Middle frontal gyrus (tissue), 1 donor: ENCODE results near the gene LRRN2.
"Not testable (repeated sequence)": the region's sequence is repeated elsewhere in the genome, so short reads cannot be mapped to it uniquely, and the experiment has no call there.

Experiments
- DNase-seq: peaks from one replicate; pipeline ENCODE4 v3.0.0-alpha.2; 2015; ENCODE audit warnings: low spot score; ENCODE audit errors: extremely low spot score

LRRN2 gene

DNA sequence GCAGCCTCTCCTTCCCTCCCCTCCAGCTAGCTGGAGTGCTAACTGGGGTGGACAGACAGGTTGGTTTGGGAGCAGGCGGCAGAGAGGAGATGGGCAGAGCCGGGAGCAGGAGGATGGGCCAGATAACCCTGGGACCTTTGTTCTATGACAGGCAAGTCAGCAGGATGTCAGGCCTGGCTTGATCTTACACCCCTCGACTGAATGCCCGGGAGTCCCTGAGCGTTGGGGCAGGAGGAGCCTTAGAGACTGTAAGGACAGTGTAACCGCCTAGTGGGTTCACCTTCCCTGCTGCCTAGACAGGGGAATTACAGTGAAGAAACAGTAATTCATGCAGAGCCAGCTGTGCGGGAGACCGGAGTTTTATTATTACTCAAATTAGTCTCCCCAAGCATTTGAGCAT is 109.1 kb downstream of the LRRN2 start:
- DNase-seq: no peak

DNA sequence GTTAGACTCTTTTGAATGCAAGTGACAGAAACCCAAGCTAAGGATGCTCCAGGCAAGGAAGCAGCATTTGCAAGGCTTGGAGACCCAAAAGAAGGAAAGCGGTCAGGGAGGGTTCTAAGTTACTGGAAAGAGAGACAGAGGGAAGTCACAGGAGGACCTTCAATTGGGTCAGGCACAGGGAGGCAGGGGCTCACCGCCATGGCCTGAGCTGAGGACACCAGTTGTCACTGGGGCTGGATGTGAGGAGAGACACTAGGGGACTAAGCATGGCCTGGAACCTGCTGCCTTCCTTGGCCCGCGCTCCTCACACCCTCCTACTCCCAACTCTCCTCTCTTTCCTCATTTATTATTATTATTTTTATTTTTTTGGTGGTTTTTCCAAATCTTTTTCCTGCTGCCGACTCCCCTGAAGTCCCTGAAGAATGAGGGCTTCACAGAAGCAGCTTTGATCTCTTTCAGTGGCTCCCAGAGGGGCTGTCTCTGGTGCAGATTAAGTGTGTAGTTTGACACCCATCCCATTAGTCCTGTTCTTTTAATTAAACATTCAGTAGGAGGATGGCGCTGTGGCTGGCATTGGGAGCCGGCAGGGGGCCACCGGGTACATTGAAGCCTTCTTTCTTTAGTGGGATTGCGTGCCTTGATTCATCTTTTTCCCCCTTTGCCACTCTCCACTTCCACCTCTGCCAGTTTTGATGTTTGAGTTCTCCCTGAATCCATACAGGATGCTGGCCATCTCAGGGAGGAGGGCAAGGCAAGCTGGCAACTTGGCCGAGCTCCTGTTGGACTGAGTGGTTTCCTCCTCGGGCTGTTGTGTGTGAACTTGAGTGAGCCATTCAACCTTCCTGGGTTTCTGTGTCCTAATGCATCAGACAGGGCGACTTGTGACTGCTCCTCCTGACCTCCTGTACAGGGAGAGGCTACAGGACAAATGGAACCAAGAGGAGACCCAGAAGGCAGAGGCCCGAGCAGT is 110.0 kb downstream of the LRRN2 start:
- no peak for DNase-seq

DNA sequence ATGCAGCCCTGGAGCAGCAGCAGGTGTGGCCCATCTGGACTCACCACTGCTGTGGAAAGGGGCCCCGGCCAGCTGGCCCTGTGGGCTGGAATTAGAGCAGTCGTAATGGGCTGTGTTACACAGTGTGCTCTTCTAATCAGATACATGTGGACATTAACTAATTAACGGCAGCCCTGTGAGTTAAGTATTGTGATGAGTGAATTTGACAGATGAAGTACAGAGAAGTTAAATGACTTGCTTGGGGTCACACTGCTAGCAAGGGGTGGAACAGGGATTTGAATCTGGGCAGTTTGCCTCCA is 110.7 kb downstream of the LRRN2 start:
- DNase-seq: no peak

DNA sequence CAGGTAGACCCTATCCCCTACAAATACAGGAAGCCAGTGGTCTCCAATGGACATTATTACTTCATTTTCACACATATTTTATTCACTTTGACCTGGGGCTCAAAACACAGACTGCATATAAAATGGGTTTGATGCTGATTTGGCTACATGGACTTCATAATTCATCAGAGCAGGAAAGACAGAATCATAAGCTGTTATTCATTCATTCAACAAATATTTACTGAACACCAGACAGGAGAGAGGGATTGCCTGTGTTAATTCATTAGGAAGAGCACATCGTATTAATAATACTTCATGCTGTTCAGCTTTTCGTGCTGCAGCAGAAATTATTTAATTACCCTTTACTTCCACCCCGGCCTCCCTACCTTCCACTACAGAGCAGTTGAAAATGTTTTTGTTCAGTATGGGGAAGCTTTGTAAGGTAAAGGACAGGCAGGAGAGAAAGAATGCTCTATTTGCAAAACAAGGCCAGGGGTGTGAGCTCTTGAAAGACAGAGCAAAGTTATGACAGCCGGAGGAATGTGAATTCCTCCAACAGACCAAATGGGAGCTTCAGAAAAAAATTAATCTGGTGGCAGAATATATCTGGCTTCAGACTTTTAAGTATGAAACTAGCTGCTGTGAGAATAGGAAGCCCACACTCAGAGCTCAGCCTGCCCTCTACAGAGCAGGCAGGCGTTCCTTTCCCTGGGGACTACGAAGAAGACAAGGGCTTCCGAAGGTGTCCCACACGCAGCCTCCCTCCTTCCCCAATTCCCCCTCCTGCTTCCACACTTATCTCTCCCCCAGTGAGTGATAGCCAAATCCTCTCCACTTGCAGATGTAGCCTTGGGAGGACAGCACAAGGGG is 111.3 kb downstream of the LRRN2 start:
- no peak for DNase-seq

DNA sequence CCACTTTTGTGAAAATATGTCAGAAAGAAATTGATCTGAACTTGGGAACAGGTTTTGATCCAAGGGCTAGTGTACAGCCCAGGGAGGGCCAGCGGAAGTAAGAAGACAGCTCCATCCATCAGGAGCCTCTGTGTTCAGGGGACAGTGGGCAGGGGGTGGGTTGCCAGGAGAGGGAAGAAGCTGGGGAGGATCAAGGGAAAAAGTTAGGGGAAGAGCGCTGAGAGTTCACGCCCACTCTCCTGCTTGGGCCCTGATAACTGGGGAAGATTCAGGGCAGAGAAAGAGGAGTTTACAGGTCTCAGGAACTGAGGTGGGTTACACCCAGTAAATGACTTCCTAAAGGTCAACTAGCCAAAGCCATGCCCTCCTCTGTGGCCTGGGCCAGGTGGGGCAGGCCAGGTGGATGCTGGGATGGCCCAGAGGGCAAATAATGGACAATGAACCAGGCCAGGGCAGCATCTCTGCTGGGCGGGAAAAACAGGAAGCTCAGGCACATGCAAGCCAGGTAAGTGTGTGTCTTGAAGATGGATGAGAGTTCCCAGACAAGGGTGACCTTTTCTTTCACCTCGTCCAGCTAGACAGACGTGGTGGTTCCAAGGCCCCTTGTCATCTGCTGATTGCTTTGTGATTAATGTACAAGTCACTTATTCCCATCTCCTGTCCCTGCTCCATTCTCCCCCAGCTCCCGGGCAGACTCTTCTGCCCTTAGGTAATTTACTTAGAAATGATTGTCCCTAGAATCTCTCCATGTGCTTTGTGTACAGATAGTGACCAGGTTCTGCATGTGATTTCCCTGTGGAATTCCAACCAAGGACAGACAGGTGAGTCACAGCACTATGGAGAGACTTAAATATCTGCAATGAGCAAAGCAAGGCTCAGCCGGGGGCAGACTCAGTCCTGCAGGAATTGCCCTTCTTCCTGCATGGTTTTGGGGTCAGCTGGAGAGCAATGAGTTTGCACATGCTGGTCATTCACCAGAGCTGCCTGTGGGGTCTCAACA is 112.3 kb downstream of the LRRN2 start:
- no peak for DNase-seq

DNA sequence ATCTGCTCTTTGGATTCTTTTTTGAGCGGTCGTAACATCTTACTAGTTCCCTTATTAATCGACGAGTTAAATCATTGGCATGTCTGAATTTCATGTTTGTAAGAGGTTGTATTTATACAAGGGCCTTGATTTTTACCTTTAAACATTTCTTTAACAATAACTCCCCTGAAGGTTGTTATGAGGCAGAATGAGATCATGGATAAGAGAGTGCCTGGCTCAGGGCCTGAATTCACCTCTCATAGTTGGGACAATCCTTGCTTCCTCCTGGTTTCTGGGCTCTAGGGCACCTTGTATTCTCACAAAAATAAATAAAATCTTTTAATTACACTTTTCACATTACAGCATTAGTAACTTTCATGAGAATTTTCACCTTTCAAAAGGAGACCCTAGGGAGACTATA is 113.9 kb downstream of the LRRN2 start:
- no peak for DNase-seq

DNA sequence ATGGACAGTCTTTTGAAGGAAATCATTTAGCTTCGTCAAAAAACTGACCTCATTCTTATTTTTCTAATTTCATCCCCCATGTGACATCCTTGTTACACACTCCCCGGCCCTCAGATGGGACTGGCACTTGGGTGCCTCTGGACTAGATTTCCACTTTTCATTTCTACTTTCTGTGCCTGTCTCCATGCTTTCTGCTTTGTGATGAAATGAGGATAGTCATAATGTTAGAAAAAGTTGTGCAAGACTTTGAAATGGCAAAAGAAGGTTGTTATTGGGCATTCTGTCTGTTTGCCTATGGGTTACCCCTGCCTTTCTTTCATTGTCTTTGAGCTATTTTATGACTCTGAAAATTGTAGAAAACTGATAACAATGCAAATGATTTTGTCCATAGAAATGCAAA is 114.4 kb downstream of the LRRN2 start:
- no peak for DNase-seq

DNA sequence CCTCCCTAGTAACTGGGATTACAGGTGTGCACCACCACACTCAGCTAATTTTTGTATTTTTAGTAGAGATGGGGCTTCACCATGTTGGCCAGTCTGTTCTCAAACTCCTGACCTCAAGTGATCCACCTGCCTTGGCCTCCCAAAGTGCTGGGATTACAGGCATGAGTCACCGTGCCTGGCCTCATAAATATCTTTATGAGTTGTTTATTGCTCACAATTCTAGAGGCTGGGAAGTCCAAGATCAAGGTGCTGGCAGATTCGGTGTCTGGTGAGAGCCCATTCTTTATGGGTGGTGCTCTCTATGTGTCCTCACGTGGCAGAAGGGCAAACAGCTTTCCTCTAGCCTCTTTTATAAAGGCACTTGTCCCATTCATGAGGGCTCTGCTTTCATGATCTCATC is 115.5 kb downstream of the LRRN2 start:
- DNase-seq: not testable (repeated sequence)

DNA sequence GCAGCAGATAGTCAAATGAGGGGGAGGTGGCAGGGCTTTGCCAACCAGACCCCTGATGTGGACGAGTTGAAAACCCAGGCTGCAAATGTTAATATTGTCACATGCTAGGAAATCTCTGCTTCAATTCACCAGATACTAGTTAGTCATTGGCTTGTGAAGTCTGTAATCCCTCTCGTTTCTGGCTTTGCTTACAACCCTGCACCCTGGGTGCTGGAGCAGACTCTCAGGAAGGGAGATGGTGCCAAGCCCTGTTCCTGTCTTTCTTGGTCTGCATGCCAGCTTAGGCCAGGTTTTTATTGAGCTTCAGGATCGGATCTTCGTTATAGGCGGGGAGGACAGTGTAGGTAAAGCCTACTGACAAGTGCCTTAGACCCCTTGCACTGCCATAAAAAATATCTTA is 116.1 kb downstream of the LRRN2 start:
- no peak for DNase-seq

DNA sequence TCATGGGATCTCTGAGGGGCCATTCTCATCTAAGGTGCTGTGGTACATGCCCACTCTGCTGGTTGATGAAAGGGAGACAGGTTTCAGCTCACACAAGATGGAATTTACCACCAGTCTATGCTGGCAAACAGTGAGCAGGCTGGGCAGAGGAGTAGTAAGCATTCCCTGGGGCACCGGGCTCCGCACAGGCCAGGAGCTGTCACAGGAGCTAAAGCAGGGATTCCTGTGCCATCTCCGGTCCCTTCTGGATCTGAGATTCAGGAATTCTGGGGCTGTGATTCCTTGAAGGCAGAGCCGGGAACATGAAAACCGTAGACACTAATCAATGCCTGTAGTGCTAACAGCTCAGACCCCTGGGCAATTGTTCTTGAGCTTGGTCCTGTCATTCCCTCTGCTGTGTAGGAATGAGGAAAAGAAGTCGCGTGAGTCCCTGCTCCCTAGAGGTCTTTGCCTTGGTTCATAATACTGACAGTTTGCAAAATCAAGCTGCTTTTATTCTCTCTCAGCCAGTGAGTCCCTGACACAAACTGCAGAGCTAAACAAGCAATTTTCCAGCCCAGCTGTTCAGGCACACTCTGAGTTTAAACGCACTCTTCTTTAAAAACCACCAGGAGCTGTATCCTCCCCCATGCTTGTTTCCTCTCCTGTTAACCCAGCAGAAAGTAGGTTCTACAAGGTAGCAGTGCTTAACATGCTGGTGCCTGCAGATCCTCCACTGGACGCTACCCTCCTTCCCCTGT is 116.8 kb downstream of the LRRN2 start:
- DNase-seq: no peak
